ENCODE measurements around the gene SPG11. TPM values are rescaled to one million over a fixed set of nuclear protein-coding genes. Genes with fewer than 3 reads are reported as not detected.

SPG11 gene
- total and polyA plus RNA-seq, 8 donors = 72.6 to 92.5 (median 83.2) TPM

- intact Hi-C loops (cut with DNase I) = loop anchor here (5.0 to 10.0 kb wide), 2 partner anchors 72 to 75 kb away; partner anchors contain the start of gene TRIM69 (in 2 of the 2)
These were observed 718 bp downstream of the SPG11 start for GRCh38 chr15:44662478-44663409.

GRCh38 chr15:44661576-44661975, 1.9 kb downstream of the SPG11 start:
- Histone ChIP-seq H3K36me3 (peaks cover 0 to 35% of the 10 kb centered on the region in 2 donors), H3K4me1 (peaks cover 5 to 52% of the 10 kb centered on the region in 2 donors), H3K27me3 (no peaks in the 10 kb centered on the region), H3K9me3 (no peaks in the 10 kb centered on the region), H3K27ac (peak overlapping the region in 1 of 2 donors; percentile 100), H3K4me3 (peak overlapping the region in 1 of 2 donors; percentile 95)
- ATAC-seq (no peak), DNase-seq (no peak)
- intact Hi-C loops (cut with DNase I) = loop anchor here (5.0 to 10.0 kb wide), 2 partner anchors 73 to 76 kb away; partner anchors contain the start of gene TRIM69 (in 2 of the 2)
- TF ChIP-seq CTCF (IDR thresholded peaks at IDR 0.05) = no peak

More at GRCh38 chr15:44662478-44663409, 718 bp downstream of the SPG11 start:
- DNase-seq (peak; percentile 58 to 90 (median 72)), ATAC-seq (peak; percentile 78)
- peak overlapping the region; percentile 95 to 100 for H3K4me3 ChIP-seq
- H3K9me3 ChIP-seq = no peaks in the 10 kb centered on the region
- peak overlapping the region; percentile 98 to 100 for H3K27ac ChIP-seq
- peaks cover 0 to 23% of the 10 kb centered on the region in 2 donors for H3K36me3 ChIP-seq
- no peak for TF ChIP-seq CTCF (IDR thresholded peaks at IDR 0.05)
- peaks cover 5 to 57% of the 10 kb centered on the region in 2 donors for H3K4me1 ChIP-seq
- H3K27me3 ChIP-seq = no peaks in the 10 kb centered on the region

- peaks cover 4 to 33% of the 10 kb centered on the region in 2 donors for H3K4me1 ChIP-seq
- TF ChIP-seq CTCF (IDR thresholded peaks at IDR 0.05) = no peak
- ATAC-seq = no peak
- no peak overlapping the region for H3K4me3 ChIP-seq
- H3K9me3 ChIP-seq = no peaks in the 10 kb centered on the region
- intact Hi-C loops (cut with DNase I) = no loop called here
- no peaks in the 10 kb centered on the region for H3K27me3 ChIP-seq
- peaks cover 0 to 60% of the 10 kb centered on the region in 2 donors for H3K36me3 ChIP-seq
- no peak for DNase-seq
- peak overlapping the region in 1 of 2 donors; percentile 13 for H3K27ac ChIP-seq
These were observed 4.4 kb downstream of the SPG11 start for GRCh38 chr15:44659056-44659455.

- H3K9me3 ChIP-seq = no peaks in the 10 kb centered on the region
- H3K36me3 ChIP-seq = peaks cover 0 to 76% of the 10 kb centered on the region in 2 donors
- intact Hi-C loops (cut with DNase I) = no loop called here
- peaks cover 0 to 27% of the 10 kb centered on the region in 2 donors for H3K4me1 ChIP-seq
- H3K27ac ChIP-seq = no peak overlapping the region
- DNase-seq = no peak
- no peaks in the 10 kb centered on the region for H3K27me3 ChIP-seq
- ATAC-seq = no peak
- H3K4me3 ChIP-seq = no peak overlapping the region
- no peak for TF ChIP-seq CTCF (IDR thresholded peaks at IDR 0.05)
These were observed 6.1 kb downstream of the SPG11 start for GRCh38 chr15:44657378-44657777.

- no peak for DNase-seq
- TF ChIP-seq CTCF (IDR thresholded peaks at IDR 0.05) = no peak
- Histone ChIP-seq H3K4me1 (peaks cover 0 to 23% of the 10 kb centered on the region in 2 donors), H3K27ac (no peak overlapping the region), H3K27me3 (no peaks in the 10 kb centered on the region), H3K9me3 (no peaks in the 10 kb centered on the region), H3K4me3 (no peak overlapping the region), H3K36me3 (peaks cover 0 to 81% of the 10 kb centered on the region in 2 donors)
- intact Hi-C loops (cut with DNase I) = no loop called here
- no peak for ATAC-seq
These were observed 6.5 kb downstream of the SPG11 start for GRCh38 chr15:44656913-44657312.

Data from left lung (tissue), 10 donors.